Left lung (tissue), 10 donors: Measurements from ENCODE around the gene OSGIN1. TPM values are rescaled to one million over a fixed set of nuclear protein-coding genes. Genes with fewer than 3 reads are reported as not detected.
A peak's percentile ranks its signal among the peaks of the same experiment; 100 is the strongest.

Experiments
- ATAC-seq: fragments of 200-7000 bp; cut with Tn5 transposase; one replicate; pipeline ENCODE4 v1.9.1; 2020; ENCODE audit warnings: moderate library complexity
- DNase-seq, 4 donors: peaks; one replicate each; pipeline ENCODE4 v3.0.0-alpha.2; 2013 to 2020
- H3K27ac ChIP-seq, 2 donors: fragments of 200-600 bp; sonication (generic) in 1 of 2; one replicate each; pipeline versions ENCODE4 v1.5.0 to v1.8.0; 2020 to 2021
- H3K27me3 ChIP-seq, 2 donors: fragments of 200-600 bp; sonication (generic) in 1 of 2; one replicate each; pipeline versions ENCODE4 v1.5.0 to v1.8.0; 2020 to 2021
- H3K36me3 ChIP-seq, 2 donors: fragments of 200-600 bp; sonication (generic) in 1 of 2; one replicate each; pipeline versions ENCODE4 v1.5.0 to v1.8.0; 2020 to 2021
- H3K4me1 ChIP-seq, 2 donors: fragments of 200-600 bp; one replicate each; pipeline ENCODE4 v1.8.0; 2021
- H3K4me3 ChIP-seq, 2 donors: fragments of 200-600 bp; sonication (generic) in 1 of 2; one replicate each; pipeline versions ENCODE4 v1.5.0 to v1.8.0; 2020 to 2021; ENCODE audit warnings: mild to moderate bottlenecking in 1 of 2
- H3K9me3 ChIP-seq, 2 donors: fragments of 200-600 bp; sonication (generic) in 1 of 2; one replicate each; pipeline versions ENCODE4 v1.5.0 to v1.8.0; 2020 to 2021
- CTCF ChIP-seq, 2 donors: fragments of 200-600 bp; sonication (generic) in 1 of 2; IDR thresholded peaks; one replicate each; pipeline versions ENCODE4 v1.5.0 to v1.8.0; 2021; ENCODE audit warnings: antibody characterized with exemption in 2 of 2
- intact Hi-C, 2 donors: fragments of 100-400 bp; cut with DNase I; formaldehyde crosslinking; loops; one replicate each; pipeline versions ENCODE4 v1.11.2 to v1.14.2; 2022
- polyA plus RNA-seq, 6 donors: library from polyadenylated mRNA; unstranded; fragments of 120-200 nt; gene quantifications; one replicate each; pipeline ENCODE4 v1.2.1, GENCODE V29; 2013; ENCODE audit not compliant: insufficient read length in 6 of 6
- total RNA-seq, 2 donors: library from RNA; stranded (reverse); fragmentation: NEBNext Ultra II Directional; extraction: Animal tissue kit (Norgen Biotek cat#: 25700); gene quantifications; one replicate each; pipeline ENCODE4 v1.2.1, GENCODE V29; 2021
- donor health status: DM: no; HTN: yes; CAD: no.
- donor health status: DM: no; HTN: no; CAD: no.

OSGIN1 gene
- total and polyA plus RNA-seq, 8 donors, result 0.47 to 18.0 (median 0.70) TPM

GRCh38 chr16:83973077-83973476 is 20.0 kb downstream of the OSGIN1 start:
- DNase-seq (peak in 1 of 4 donors; percentile 66), ATAC-seq (no peak)
- peaks cover 0 to 1% of the 10 kb centered on the region in 2 donors for H3K4me1 ChIP-seq
- H3K27me3 ChIP-seq, result peaks cover 0 to 42% of the 10 kb centered on the region in 2 donors
- H3K4me3 ChIP-seq, result no peak overlapping the region
- H3K27ac ChIP-seq, result no peak overlapping the region
- no peaks in the 10 kb centered on the region for H3K36me3 ChIP-seq
- TF ChIP-seq CTCF (IDR thresholded peaks at IDR 0.05), result no peak
- H3K9me3 ChIP-seq, result peaks cover 0 to 3% of the 10 kb centered on the region in 2 donors
- intact Hi-C loops, result no loop called here

- Histone ChIP-seq H3K4me3 (no peak overlapping the region), H3K27me3 (peaks cover 0 to 38% of the 10 kb centered on the region in 2 donors), H3K36me3 (no peaks in the 10 kb centered on the region), H3K9me3 (peaks cover 0 to 10% of the 10 kb centered on the region in 2 donors), H3K27ac (no peak overlapping the region), H3K4me1 (no peaks in the 10 kb centered on the region)
- DNase-seq (peak in 1 of 4 donors; percentile 43), ATAC-seq (no peak)
- TF ChIP-seq CTCF (IDR thresholded peaks at IDR 0.05), result no peak
- intact Hi-C loops, result no loop called here
These were observed 20.7 kb downstream of the OSGIN1 start for GRCh38 chr16:83973581-83974385.

GRCh38 chr16:83974475-83974874 is 21.4 kb downstream of the OSGIN1 start:
- intact Hi-C loops, result no loop called here
- no peak overlapping the region for H3K4me3 ChIP-seq
- TF ChIP-seq CTCF (IDR thresholded peaks at IDR 0.05), result no peak
- no peaks in the 10 kb centered on the region for H3K36me3 ChIP-seq
- peaks cover 0 to 31% of the 10 kb centered on the region in 2 donors for H3K27me3 ChIP-seq
- H3K9me3 ChIP-seq, result peaks cover 0 to 11% of the 10 kb centered on the region in 2 donors
- ATAC-seq (no peak), DNase-seq (no peak)
- H3K4me1 ChIP-seq, result no peaks in the 10 kb centered on the region
- no peak overlapping the region for H3K27ac ChIP-seq

GRCh38 chr16:83975590-83976260 is 22.7 kb downstream of the OSGIN1 start:
- peak in 1 of 4 donors; percentile 43 for DNase-seq
- intact Hi-C loops, result no loop called here

More at GRCh38 chr16:83975590-83976260, 22.7 kb downstream of the OSGIN1 start:
- Histone ChIP-seq H3K27me3 (peaks cover 0 to 18% of the 10 kb centered on the region in 2 donors), H3K9me3 (peaks cover 0 to 11% of the 10 kb centered on the region in 2 donors), H3K4me1 (no peaks in the 10 kb centered on the region), H3K36me3 (no peaks in the 10 kb centered on the region), H3K4me3 (no peak overlapping the region), H3K27ac (no peak overlapping the region)
- no peak for TF ChIP-seq CTCF (IDR thresholded peaks at IDR 0.05)
- ATAC-seq, result no peak
